ENCODE results near the gene NUDT8. TPM values are rescaled to one million over a fixed set of nuclear protein-coding genes. Genes with fewer than 3 reads are reported as not detected.
"Not testable (repeated sequence)": the region's sequence is repeated elsewhere in the genome, so short reads cannot be mapped to it uniquely, and the experiment has no call there.

NUDT8 gene
- total RNA-seq, 1 donor from 2014 or later: 5.9 TPM

GRCh38 chr11:67613313-67613959, 16.3 kb downstream of the NUDT8 start:
- DNase-seq (ENCODE audit: low read depth): no peak

GRCh38 chr11:67612751-67613150, 17.0 kb downstream of the NUDT8 start:
- no peak for DNase-seq (ENCODE audit: low read depth)

- DNase-seq (ENCODE audit: low read depth): no peak
These were observed 17.8 kb downstream of the NUDT8 start for GRCh38 chr11:67611704-67612587.

GRCh38 chr11:67611165-67611564, 18.6 kb downstream of the NUDT8 start:
- DNase-seq (ENCODE audit: low read depth): no peak

- no peak for DNase-seq (ENCODE audit: low read depth)
These were observed 19.4 kb downstream of the NUDT8 start for GRCh38 chr11:67610302-67610868.

GRCh38 chr11:67609316-67609715, 20.4 kb downstream of the NUDT8 start:
- no peak for DNase-seq (ENCODE audit: low read depth)

- no peak for DNase-seq (ENCODE audit: low read depth)
These were observed 21.3 kb downstream of the NUDT8 start for GRCh38 chr11:67608486-67608885.

GRCh38 chr11:67607507-67607906, 22.2 kb downstream of the NUDT8 start:
- DNase-seq (ENCODE audit: low read depth): no peak

GRCh38 chr11:67606492-67607295, 23.0 kb downstream of the NUDT8 start, which contains the start of gene NDUFV1:
Gene NDUFV1, plus strand, starts transcription at chr11:67606936. Its CDS starts 69 bp downstream, at chr11:67607005.
- peak; percentile 96 for DNase-seq (ENCODE audit: low read depth)

GRCh38 chr11:67606093-67606491, 23.6 kb downstream of the NUDT8 start:
- peak; percentile 11 for DNase-seq (ENCODE audit: low read depth)

GRCh38 chr11:67605231-67606011, 24.3 kb downstream of the NUDT8 start:
- no peak for DNase-seq (ENCODE audit: low read depth)

GRCh38 chr11:67604815-67605214, 24.9 kb downstream of the NUDT8 start:
- DNase-seq (ENCODE audit: low read depth): no peak

- not testable (repeated sequence) for DNase-seq (ENCODE audit: low read depth)
These were observed 25.6 kb downstream of the NUDT8 start for GRCh38 chr11:67604119-67604518.

GRCh38 chr11:67601098-67601497, 28.6 kb downstream of the NUDT8 start:
- DNase-seq (ENCODE audit: low read depth): no peak

GRCh38 chr11:67600324-67601029, 29.3 kb downstream of the NUDT8 start:
- no peak for DNase-seq (ENCODE audit: low read depth)

- no peak for DNase-seq (ENCODE audit: low read depth)
These were observed 30.6 kb downstream of the NUDT8 start for GRCh38 chr11:67599149-67599548.

GRCh38 chr11:67597963-67598362, 31.8 kb downstream of the NUDT8 start:
- not testable (repeated sequence) for DNase-seq (ENCODE audit: low read depth)

GRCh38 chr11:67597458-67597857, 32.3 kb downstream of the NUDT8 start:
- DNase-seq (ENCODE audit: low read depth): not testable (repeated sequence)

- no peak for DNase-seq (ENCODE audit: low read depth)
These were observed 32.9 kb downstream of the NUDT8 start for GRCh38 chr11:67596753-67597300.
